ENCODE data around the gene CCDC92.
A peak's percentile ranks its signal among the peaks of the same experiment; 100 is the strongest.

The CCDC92 gene

GRCh38 chr12:123973552-123974341 lies 1.1 kb upstream of the CCDC92 start:
- DNase-seq (ENCODE audit: low spot score): peak; percentile 77

DNA sequence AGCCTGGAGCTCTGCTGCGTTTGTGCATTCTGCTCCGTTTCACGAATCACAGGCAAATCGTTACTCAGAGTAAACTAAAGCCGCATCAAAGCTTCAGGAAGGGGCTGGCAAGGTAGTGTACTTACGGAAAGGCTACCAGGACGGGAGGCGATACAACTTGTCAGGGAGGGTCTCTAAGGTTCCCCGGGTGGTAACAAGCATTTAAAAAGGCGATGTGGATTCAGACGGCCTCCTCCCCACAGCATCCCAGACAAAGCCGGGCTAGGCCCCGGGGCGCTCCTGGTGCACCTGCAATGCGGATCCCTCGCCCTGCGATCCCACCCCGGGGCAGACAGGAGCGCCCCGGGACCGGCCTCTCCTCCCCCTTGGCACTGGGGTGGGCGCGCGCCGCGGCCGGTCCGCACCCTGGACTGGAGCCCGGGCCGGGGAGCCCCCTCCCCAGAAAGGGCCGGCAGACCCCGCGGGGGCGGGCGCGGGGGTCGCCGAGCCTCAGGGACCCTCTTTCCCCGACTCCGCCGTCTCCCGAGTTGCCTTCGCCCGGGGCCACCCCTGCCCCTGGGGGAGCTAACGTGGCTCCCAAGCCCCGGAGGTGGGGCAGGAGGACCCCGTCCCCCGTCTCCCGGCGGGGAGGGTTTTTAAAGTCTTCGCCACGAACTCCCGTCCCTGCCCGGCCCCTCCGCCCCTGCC lies 718 bp downstream of the CCDC92 start:
- DNase-seq (ENCODE audit: low spot score): peak; percentile 71

DNA sequence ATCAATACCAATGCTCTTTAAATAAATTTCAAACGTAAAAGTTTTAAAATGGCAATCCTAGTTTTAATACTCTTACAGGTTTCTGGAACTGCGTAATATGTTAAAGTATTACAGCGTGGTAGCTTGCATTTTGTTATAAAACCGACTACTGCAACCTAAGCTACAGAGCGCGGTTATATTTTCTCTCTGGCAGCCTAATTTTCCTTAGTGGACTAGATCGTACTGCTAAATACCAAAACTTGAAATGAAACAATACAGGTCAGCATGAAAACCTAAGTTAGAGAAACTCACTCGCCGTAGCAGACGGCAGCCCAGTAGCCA lies 1.2 kb downstream of the CCDC92 start:
- no peak for DNase-seq (ENCODE audit: low spot score)

DNA sequence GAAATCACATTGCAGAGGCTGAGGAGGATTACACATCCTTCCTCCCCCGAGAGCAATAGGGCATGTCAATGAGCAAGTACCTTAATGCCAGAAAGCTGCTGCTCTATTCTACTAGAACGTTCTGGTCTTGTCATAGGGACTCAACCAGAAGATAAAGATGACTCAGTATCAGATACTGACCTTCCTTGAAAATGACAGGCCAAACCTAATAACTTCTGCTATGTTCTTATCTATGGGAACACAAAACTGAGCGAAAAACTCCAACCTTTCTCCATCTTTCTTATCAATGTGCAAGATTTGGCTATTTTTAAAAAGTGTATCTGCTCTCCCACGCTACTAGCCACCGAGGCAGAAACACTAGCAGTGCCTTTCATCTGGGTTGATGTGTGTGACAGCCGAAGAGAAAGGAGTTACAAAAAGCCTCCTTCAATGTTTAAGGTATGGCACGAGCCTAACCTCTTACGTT lies 5.5 kb downstream of the CCDC92 start:
- no peak for DNase-seq (ENCODE audit: low spot score)

DNA sequence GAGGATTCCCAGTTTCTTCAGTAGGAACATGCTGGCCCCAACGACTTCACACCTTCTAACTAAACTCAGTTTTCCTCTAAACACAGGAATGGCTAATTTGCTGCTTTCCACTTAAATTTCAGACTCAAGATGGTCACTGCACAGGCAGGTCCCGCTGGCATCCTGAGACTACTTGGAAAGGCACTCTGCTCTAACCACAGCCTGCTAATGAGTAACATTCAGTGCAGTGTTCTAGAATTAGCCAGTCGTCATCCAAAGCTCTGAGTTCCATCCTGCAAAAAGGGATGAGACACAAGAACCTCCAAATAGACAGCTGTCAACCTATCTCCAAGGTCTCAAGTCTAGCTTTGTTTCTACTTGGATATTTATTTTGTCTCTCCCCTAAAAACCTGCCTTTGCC lies 6.0 kb downstream of the CCDC92 start:
- no peak for DNase-seq (ENCODE audit: low spot score)

- DNase-seq (ENCODE audit: low spot score): no peak
These were observed 7.2 kb downstream of the CCDC92 start for GRCh38 chr12:123965382-123965781.

- DNase-seq (ENCODE audit: low spot score): no peak
These were observed 8.8 kb downstream of the CCDC92 start for GRCh38 chr12:123963821-123964220.

DNA sequence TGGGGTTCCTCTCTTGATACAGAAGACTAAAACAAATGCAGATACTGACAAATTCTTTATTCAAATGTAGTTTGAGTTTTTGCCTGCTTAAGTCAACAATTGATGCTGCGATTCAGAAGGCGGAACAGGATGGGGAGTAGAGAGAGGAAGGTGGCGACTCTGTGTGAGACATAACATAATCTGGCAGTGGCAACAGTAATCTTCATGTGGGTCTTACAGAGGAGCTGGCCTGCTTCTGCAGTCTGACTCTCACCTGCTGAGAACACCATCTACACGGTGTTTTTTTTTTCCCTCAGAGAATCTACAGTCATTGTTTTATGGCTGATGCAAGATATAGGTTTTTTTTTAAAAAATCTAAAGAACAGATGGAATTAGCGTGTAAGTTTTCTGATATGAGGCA lies 10.1 kb downstream of the CCDC92 start:
- DNase-seq (ENCODE audit: low spot score): no peak

DNA sequence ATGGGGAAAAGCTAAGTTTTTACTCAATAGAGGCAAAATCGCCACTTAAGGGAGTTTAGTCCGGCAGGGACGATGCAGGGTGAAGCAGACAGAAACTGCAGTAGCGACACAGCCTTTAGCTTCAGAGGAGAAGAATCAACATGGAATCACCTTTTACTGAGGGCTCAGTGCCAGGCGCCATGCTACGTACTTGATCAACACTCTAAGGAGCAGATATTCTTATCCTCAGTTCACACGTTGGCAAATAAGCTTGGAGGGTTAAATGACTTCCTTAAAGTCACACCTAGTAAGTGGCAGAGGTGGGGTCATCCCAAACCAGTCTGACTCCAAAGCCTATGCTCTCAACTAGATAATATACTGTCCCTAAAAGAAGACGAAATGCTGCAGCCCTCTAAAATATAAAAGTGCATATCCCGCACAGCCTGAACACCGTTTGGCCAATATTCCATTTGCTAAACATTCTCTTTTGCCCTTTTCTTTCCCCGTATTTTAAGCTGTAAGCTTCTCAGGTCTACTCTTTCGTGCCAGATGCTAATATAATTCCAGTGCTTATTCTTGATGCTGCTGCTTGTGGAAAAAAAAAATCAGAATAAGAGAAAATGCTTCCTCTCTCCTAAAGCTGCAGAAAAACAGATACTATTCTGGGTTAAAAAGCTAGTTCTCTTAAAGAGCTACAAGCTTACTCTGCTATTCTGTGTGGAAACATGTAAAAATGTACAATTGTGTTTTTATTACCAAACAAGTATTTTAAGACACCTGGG lies 10.9 kb downstream of the CCDC92 start:
- no peak for DNase-seq (ENCODE audit: low spot score)

DNA sequence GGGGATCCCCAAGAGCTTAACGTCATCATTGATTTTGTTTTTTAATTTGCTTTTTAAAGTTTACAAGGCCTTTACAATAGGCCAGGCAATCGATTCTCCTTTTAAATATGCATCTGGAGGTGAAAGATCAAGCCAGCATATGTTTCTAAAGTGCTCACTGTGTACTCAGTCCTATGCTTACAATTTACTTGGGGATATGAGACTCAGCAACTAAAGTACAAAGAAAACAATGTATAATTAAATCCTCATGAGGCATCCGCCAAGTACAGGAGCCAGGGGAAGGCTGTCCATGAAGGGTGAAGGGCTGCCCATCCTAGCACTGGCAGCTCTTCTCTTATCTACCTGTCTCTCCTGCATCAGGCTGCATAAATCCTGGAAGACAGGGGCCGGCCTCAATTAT lies 11.8 kb downstream of the CCDC92 start:
- no peak for DNase-seq (ENCODE audit: low spot score)

DNA sequence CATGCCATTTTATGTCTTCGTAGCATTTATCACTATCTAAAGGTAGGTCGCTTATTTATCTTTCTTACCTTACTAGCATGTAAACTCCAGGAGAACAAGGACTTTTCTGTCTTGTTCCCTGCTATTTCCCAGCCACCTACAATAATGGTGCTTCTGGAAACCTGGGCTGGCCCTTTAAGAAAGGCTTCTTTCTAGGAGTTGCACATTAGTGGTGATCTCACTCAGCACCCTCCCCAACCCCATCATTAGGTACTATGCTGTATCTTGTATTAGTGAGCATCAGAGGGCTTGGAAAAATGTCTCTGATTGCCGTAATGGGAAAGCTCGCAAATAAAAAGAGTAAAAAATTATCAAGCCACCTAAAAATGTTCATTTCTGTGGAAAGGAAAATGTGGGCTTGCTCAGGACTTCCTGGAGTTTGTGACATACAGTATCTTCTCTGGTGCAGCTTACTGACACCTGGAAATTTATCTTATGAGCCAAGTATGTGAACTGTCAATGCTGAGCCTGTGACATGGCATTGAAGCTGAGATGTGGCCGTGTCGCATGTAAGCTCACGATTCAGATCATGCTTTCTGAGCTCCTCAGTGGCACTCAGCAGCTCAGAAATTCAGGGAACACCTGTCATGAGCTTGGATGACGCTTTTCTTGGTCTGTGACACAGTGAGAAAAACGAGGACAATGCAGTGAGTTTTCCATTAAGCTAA lies 12.4 kb downstream of the CCDC92 start:
- no peak for DNase-seq (ENCODE audit: low spot score)

- no peak for DNase-seq (ENCODE audit: low spot score)
These were observed 13.8 kb downstream of the CCDC92 start for GRCh38 chr12:123958876-123959275.

DNA sequence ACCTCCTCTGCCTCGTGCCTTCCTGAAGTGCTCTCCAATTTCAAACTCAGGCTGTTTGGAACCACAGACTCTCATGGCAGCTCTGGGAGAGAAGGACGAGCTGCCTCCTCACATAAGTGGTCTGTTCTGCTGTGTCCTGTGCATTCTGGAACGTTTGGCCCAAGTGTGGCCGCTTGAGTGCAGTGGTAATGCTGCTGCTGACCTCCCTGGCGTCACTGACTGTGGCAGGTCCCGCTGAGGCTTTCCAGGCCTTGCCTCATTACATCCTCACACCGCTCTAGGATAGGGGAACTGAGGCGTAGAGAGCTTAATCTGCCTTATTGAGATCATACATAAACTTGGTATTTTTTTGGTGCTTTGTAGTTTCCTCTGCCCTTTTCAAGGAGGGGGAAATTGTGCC lies 14.2 kb downstream of the CCDC92 start:
- no peak for DNase-seq (ENCODE audit: low spot score)

GRCh38 chr12:123957196-123957595 lies 15.4 kb downstream of the CCDC92 start:
- DNase-seq (ENCODE audit: low spot score): no peak

GRCh38 chr12:123956249-123956648 lies 16.4 kb downstream of the CCDC92 start:
- DNase-seq (ENCODE audit: low spot score): no peak

DNA sequence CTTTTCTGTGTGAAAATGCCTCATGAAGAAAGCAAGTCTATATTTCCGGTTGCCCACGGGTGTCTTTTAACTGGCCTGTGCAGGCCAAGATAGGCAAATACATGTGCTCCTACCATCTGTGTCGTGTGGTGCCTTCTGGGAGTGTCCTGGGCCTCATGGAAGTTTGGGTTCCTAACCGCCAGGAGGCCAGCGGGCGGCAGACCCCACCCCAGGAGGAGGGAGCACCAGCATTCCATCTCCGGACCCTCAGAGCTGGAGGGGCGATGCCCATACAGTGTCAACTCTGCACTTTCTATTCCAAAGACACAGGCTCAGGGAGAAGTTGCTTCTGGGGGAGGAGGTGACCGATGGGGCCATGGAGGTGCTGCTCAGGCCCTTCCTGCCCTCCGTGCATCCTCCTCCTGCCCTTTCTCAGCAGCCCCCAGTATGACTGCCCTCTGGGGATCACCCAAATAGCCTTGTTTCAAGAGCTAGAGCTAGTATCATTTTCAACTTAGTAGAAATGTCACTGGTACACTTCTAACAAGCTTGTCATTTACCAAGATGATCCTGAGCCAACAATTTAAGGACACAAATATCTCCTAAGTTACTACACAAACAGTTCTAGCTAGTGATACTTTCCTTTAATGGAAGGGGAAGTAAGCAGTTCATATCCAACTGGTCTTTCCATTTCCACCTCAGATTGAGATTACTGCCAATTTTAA lies 17.8 kb downstream of the CCDC92 start:
- DNase-seq (ENCODE audit: low spot score): no peak

GRCh38 chr12:123952037-123952436 lies 20.6 kb downstream of the CCDC92 start:
- DNase-seq (ENCODE audit: low spot score): no peak

DNA sequence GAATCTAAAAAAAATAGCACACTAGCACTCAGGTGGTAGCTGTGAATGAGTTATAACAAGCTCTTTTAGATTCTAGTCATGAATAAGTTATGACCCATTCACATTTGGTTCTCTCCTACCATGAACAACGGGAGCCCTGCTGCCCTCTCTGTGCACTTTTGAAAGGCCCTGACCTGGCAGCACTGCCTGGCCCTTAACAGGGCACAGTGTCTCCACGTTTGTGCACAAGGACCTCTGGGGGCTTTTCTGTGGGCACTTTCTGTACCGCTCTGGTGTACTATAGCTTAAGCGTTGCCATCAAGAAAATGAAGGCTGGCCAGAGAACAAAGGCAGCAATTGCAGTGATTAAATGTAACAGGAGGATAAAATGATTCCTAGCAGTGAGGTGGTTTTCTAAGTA lies 21.2 kb downstream of the CCDC92 start:
- no peak for DNase-seq (ENCODE audit: low spot score)

DNA sequence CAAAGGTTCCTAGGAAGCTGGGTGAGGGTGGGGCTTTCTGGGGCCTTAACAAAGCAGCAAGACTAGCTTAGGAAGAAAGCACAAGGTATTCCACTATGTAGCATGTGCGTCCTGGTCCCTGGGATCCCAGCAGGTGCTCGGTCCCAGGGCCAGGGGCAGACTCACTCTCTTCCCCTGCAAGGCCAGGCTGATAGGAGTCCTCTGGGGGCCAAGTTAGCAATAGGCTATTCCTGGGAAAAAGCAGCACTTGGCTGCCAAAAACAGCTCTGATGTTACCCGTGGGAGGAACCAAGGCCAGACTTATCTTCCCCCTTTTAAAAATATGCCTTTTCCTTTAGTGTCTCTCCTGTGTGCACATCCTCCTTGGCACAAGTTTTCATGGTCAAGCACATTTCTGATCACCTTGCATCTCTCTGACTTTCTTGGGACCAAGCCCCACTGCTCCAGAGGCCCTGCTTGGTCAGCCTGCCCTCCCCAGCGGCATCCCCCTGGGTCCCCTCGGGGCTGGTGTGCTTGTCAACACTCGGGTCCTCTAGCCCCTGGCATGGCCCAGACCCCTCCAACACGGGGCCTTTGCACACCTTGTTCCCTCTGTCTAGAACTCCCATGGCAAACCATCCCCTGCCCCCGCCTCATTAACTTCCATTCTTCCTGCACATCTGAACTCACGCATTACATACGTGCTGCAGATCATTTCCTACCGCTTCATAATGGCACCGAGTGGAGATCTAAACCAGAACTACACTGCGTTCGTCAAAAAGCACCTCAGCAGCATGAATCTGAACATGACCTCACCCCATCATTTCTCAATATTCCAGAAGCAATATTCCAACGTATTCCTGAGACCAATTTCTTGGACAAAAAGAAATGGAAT lies 21.9 kb downstream of the CCDC92 start:
- DNase-seq (ENCODE audit: low spot score): no peak

DNA sequence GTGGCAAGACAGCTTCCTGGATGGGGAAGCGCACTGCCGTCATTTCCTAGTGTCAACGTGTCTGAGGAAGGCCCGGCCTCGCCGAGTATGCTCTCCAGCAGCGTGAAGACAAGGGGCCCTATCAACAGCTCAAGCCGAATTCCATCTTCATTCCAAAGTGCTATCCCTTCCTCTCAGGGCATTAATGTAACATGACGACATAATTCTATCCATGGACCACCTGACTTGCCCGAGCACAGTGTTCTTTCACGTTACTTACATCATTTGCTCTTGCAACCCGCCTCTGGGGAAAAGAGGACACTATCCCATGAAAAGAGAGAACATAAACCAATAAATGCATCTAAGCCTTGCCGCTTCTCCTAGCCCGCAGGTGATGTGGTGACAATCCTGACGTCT lies 22.9 kb downstream of the CCDC92 start:
- DNase-seq (ENCODE audit: low spot score): no peak
